Measurements from ENCODE around the gene ARHGAP44.

DNA sequence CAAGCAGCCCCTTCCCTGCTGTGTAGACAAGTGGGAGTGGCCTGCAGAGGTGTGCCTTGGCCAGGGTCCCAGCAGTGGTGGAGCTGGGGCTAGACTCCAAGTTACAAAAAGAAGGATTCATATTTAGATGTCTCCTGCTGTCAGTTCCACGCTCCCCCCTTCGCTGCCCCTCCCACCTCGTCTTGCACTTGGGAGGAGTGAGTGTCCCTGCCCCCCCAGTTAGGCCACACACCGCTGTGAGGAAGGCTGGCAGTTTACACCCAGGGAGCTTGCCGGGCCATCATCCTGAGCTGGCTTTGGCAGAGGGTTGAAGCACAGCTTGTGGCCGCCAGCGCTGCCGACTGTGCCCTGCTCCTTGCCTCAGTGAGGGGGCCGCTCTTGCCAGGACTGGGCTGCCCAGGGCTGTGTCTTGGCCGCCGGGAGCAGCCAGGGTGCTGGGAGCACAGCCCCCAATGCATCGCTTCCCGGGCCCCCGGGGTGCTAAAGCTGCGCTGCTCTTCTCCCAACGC is 184.3 kb downstream of the ARHGAP44 start:
- TF ChIP-seq ELF4 (IDR thresholded peaks at IDR 0.05) = no peak
- TF ChIP-seq TARDBP (IDR thresholded peaks at IDR 0.05) = no peak
- TF ChIP-seq SP1 (IDR thresholded peaks at IDR 0.05) = no peak
- no peak for TF ChIP-seq FOXA1 (IDR thresholded peaks at IDR 0.05)
- no peak for TF ChIP-seq NFRKB (IDR thresholded peaks at IDR 0.05)
- TF ChIP-seq FOXK2 (IDR thresholded peaks at IDR 0.05) = no peak

Measured in HEK293T (cell line).